Measurements from ENCODE around the gene SKOR2. TPM values are rescaled to one million over a fixed set of nuclear protein-coding genes. Genes with fewer than 3 reads are reported as not detected.

The SKOR2 gene
- total and polyA plus RNA-seq, 2 experiments from 2014 or later: 0.10 to 0.42 TPM

DNA sequence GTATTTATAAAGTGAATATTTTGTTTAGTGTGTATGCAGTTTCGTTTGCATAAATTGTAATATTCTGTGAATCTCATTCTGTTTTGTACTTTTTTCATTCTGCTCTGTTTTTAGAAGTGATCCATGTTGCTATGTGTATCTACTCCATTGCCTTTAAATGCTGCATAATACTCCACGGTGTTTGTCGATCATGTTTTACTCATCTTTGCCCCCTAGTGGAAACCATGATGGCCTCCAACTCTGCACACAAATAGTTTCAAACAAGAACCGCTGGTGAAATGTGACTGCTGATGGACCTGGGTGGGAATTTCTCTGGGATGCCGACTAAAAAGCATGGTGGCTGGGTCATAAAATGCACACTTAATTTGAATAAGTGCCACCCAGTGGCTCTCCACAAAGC is 32.0 kb upstream of the SKOR2 start:
- Histone ChIP-seq H3F3A (replicated peaks; ENCODE audit: low read depth) (no peaks in the 10 kb centered on the region), H3K4me3 (no peak overlapping the region), H2AFZ (no peak overlapping the region), H3K4me2 (no peak overlapping the region), H3K27me3 (ENCODE audit: insufficient read depth) (no peaks in the 10 kb centered on the region), H3K36me3 (ENCODE audit: insufficient read depth) (no peaks in the 10 kb centered on the region), H3K79me2 (replicated peaks; ENCODE audit: insufficient read depth) (no peaks in the 10 kb centered on the region), H4K20me1 (replicated peaks; ENCODE audit: insufficient read depth) (no peaks in the 10 kb centered on the region), H3K4me1 (ENCODE audit: insufficient read depth) (no peaks in the 10 kb centered on the region), H3K9me2 (ENCODE audit: insufficient read depth) (no peaks in the 10 kb centered on the region), H3K27ac (ENCODE audit: low read depth) (no peak overlapping the region)
- no peaks in the 10 kb centered on the region for H3K36me3 Mint-ChIP-seq (ENCODE audit: low read depth)
- DNase-seq (ENCODE audit: low spot score) (peak; percentile 79), ATAC-seq (peak; percentile 87)
- no peak overlapping the region for H3K27ac Mint-ChIP-seq
- no peaks in the 10 kb centered on the region for H3K27me3 Mint-ChIP-seq (ENCODE audit: insufficient read depth, low read depth, poor library complexity)
- no peaks in the 10 kb centered on the region; the same call in 2 of the 3 replicates for H3K9me3 Mint-ChIP-seq
- TF ChIP-seq, protein P1, sequence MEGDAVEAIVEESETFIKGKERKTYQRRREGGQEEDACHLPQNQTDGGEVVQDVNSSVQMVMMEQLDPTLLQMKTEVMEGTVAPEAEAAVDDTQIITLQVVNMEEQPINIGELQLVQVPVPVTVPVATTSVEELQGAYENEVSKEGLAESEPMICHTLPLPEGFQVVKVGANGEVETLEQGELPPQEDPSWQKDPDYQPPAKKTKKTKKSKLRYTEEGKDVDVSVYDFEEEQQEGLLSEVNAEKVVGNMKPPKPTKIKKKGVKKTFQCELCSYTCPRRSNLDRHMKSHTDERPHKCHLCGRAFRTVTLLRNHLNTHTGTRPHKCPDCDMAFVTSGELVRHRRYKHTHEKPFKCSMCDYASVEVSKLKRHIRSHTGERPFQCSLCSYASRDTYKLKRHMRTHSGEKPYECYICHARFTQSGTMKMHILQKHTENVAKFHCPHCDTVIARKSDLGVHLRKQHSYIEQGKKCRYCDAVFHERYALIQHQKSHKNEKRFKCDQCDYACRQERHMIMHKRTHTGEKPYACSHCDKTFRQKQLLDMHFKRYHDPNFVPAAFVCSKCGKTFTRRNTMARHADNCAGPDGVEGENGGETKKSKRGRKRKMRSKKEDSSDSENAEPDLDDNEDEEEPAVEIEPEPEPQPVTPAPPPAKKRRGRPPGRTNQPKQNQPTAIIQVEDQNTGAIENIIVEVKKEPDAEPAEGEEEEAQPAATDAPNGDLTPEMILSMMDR (conservative IDR thresholded peaks at IDR 0.05; ENCODE audit: low read depth in 2 of 2): peak; percentile 73 to 83
- no peak for TF ChIP-seq EZH2phosphoT487 (IDR thresholded peaks at IDR 0.05; ENCODE audit: unreplicated experiment)
- H3K4me1 Mint-ChIP-seq: 0 out of 3 replicates have a peak, but pooled peaks cover 6% of the 10 kb centered on the region
- no peak overlapping the region for H3K4me3 Mint-ChIP-seq

GRCh38 chr18:47280121-47280520 is 28.7 kb upstream of the SKOR2 start:
- ATAC-seq (no peak), DNase-seq (ENCODE audit: low spot score) (no peak)
- Mint-ChIP-seq H3K27me3 (ENCODE audit: insufficient read depth, low read depth, poor library complexity) (no peaks in the 10 kb centered on the region), H3K4me3 (no peak overlapping the region), H3K9me3 (no peaks in the 10 kb centered on the region; the same call in 2 of the 3 replicates), H3K4me1 (peaks cover 4% of the 10 kb centered on the region; the same call in 2 of the 3 replicates), H3K27ac (no peak overlapping the region), H3K36me3 (ENCODE audit: low read depth) (no peaks in the 10 kb centered on the region)
- Histone ChIP-seq H3K4me3 (no peak overlapping the region), H3K27ac (ENCODE audit: low read depth) (no peak overlapping the region), H3K4me1 (ENCODE audit: insufficient read depth) (peaks cover 5% of the 10 kb centered on the region; the same call in 1 of the 2 replicates), H3K4me2 (no peak overlapping the region), H3K79me2 (replicated peaks; ENCODE audit: insufficient read depth) (no peaks in the 10 kb centered on the region), H2AFZ (no peak overlapping the region), H3K36me3 (ENCODE audit: insufficient read depth) (no peaks in the 10 kb centered on the region), H4K20me1 (replicated peaks; ENCODE audit: insufficient read depth) (no peaks in the 10 kb centered on the region; the same call in 1 of the 2 replicates), H3F3A (replicated peaks; ENCODE audit: low read depth) (no peaks in the 10 kb centered on the region), H3K9me2 (ENCODE audit: insufficient read depth) (no peaks in the 10 kb centered on the region), H3K27me3 (ENCODE audit: insufficient read depth) (no peaks in the 10 kb centered on the region)
- TF ChIP-seq REST (IDR thresholded peaks at IDR 0.05; ENCODE audit: unreplicated experiment): no peak
- TF ChIP-seq, protein P2, sequence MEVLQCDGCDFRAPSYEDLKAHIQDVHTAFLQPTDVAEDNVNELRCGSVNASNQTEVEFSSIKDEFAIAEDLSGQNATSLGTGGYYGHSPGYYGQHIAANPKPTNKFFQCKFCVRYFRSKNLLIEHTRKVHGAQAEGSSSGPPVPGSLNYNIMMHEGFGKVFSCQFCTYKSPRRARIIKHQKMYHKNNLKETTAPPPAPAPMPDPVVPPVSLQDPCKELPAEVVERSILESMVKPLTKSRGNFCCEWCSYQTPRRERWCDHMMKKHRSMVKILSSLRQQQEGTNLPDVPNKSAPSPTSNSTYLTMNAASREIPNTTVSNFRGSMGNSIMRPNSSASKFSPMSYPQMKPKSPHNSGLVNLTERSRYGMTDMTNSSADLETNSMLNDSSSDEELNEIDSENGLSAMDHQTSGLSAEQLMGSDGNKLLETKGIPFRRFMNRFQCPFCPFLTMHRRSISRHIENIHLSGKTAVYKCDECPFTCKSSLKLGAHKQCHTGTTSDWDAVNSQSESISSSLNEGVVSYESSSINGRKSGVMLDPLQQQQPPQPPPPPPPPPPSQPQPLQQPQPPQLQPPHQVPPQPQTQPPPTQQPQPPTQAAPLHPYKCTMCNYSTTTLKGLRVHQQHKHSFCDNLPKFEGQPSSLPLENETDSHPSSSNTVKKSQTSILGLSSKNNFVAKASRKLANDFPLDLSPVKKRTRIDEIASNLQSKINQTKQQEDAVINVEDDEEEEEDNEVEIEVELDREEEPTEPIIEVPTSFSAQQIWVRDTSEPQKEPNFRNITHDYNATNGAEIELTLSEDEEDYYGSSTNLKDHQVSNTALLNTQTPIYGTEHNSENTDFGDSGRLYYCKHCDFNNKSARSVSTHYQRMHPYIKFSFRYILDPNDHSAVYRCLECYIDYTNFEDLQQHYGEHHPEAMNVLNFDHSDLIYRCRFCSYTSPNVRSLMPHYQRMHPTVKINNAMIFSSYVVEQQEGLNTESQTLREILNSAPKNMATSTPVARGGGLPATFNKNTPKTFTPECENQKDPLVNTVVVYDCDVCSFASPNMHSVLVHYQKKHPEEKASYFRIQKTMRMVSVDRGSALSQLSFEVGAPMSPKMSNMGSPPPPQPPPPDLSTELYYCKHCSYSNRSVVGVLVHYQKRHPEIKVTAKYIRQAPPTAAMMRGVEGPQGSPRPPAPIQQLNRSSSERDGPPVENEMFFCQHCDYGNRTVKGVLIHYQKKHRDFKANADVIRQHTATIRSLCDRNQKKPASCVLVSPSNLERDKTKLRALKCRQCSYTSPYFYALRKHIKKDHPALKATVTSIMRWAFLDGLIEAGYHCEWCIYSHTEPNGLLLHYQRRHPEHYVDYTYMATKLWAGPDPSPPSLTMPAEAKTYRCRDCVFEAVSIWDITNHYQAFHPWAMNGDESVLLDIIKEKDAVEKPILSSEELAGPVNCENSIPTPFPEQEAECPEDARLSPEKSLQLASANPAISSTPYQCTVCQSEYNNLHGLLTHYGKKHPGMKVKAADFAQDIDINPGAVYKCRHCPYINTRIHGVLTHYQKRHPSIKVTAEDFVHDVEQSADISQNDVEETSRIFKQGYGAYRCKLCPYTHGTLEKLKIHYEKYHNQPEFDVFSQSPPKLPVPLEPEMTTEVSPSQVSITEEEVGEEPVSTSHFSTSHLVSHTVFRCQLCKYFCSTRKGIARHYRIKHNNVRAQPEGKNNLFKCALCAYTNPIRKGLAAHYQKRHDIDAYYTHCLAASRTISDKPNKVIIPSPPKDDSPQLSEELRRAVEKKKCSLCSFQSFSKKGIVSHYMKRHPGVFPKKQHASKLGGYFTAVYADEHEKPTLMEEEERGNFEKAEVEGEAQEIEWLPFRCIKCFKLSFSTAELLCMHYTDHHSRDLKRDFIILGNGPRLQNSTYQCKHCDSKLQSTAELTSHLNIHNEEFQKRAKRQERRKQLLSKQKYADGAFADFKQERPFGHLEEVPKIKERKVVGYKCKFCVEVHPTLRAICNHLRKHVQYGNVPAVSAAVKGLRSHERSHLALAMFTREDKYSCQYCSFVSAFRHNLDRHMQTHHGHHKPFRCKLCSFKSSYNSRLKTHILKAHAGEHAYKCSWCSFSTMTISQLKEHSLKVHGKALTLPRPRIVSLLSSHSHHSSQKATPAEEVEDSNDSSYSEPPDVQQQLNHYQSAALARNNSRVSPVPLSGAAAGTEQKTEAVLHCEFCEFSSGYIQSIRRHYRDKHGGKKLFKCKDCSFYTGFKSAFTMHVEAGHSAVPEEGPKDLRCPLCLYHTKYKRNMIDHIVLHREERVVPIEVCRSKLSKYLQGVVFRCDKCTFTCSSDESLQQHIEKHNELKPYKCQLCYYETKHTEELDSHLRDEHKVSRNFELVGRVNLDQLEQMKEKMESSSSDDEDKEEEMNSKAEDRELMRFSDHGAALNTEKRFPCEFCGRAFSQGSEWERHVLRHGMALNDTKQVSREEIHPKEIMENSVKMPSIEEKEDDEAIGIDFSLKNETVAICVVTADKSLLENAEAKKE (CRISPR knock-in tag; IDR thresholded peaks at IDR 0.05): no peak
- TF ChIP-seq CREB1 (CRISPR knock-in tag; IDR thresholded peaks at IDR 0.05; ENCODE audit: low read depth): no peak
- TF ChIP-seq, protein P1 (conservative IDR thresholded peaks at IDR 0.05; ENCODE audit: low read depth in 2 of 2): no peak
